GM18858 (cell line): ENCODE measurements around the gene KIF16B.

Experiments
- ATAC-seq: cut with Tn5 transposase; IDR thresholded peaks from one replicate; pipeline ENCODE4 v1.9.1; 2021; ENCODE audit not compliant: unreplicated experiment

Gene KIF16B

GRCh38 chr20:16407251-16408067 lies 165.8 kb downstream of the KIF16B start:
- ATAC-seq = no peak

- no peak for ATAC-seq
These were observed 168.0 kb downstream of the KIF16B start for GRCh38 chr20:16405254-16405653.

- ATAC-seq = no peak
These were observed 168.6 kb downstream of the KIF16B start for GRCh38 chr20:16404640-16405039.

- ATAC-seq = no peak
These were observed 169.1 kb downstream of the KIF16B start for GRCh38 chr20:16404171-16404570.

GRCh38 chr20:16400234-16400633 lies 173.0 kb downstream of the KIF16B start:
- ATAC-seq = no peak

- ATAC-seq = no peak
These were observed 173.4 kb downstream of the KIF16B start for GRCh38 chr20:16399801-16400200.

- ATAC-seq = no peak
These were observed 176.2 kb downstream of the KIF16B start for GRCh38 chr20:16397086-16397485.

GRCh38 chr20:16395366-16395765 lies 177.9 kb downstream of the KIF16B start:
- no peak for ATAC-seq

- ATAC-seq = no peak
These were observed 178.5 kb downstream of the KIF16B start for GRCh38 chr20:16394784-16395183.

GRCh38 chr20:16393836-16394235 lies 179.4 kb downstream of the KIF16B start:
- ATAC-seq = no peak

- no peak for ATAC-seq
These were observed 180.0 kb downstream of the KIF16B start for GRCh38 chr20:16393297-16393696.

- peak; percentile 95 for ATAC-seq
These were observed 180.9 kb downstream of the KIF16B start for GRCh38 chr20:16392346-16392745.

- ATAC-seq = no peak
These were observed 182.3 kb downstream of the KIF16B start for GRCh38 chr20:16390991-16391390.

- ATAC-seq = peak; percentile 33
These were observed 184.5 kb downstream of the KIF16B start for GRCh38 chr20:16388731-16389130.

GRCh38 chr20:16387666-16388065 lies 185.6 kb downstream of the KIF16B start:
- ATAC-seq = no peak

- ATAC-seq = no peak
These were observed 187.4 kb downstream of the KIF16B start for GRCh38 chr20:16385891-16386290.

GRCh38 chr20:16385462-16385861 lies 187.8 kb downstream of the KIF16B start:
- no peak for ATAC-seq

- no peak for ATAC-seq
These were observed 191.8 kb downstream of the KIF16B start for GRCh38 chr20:16381444-16381843.

- no peak for ATAC-seq
These were observed 194.4 kb downstream of the KIF16B start for GRCh38 chr20:16378712-16379370.

- ATAC-seq = no peak
These were observed 195.1 kb downstream of the KIF16B start for GRCh38 chr20:16378122-16378521.

- ATAC-seq = no peak
These were observed 203.8 kb downstream of the KIF16B start for GRCh38 chr20:16369441-16369840.

- ATAC-seq = no peak
These were observed 204.5 kb downstream of the KIF16B start for GRCh38 chr20:16368645-16369292.
